K562 (cell line): ENCODE data around the gene ARMC12. TPM values are rescaled to one million over a fixed set of nuclear protein-coding genes. Genes with fewer than 3 reads are reported as not detected.

ENCODE experiments used
- ARID1B ChIP-seq: fragments of 450-650 bp; IDR thresholded peaks from 2 replicates; pipeline ENCODE4 v1.6.1; 2016; ENCODE audit warnings: antibody characterized with exemption, mild to moderate bottlenecking, inconsistent platforms
- CBFA2T3 ChIP-seq: fragments of 450-650 bp; IDR thresholded peaks from 2 replicates; pipeline ENCODE4 v1.6.1; 2017
- DPF2 ChIP-seq: fragments of 450-650 bp; IDR thresholded peaks from 2 replicates; pipeline ENCODE4 v1.6.1; 2016
- HLTF ChIP-seq: fragments of 450-650 bp; IDR thresholded peaks from 2 replicates; pipeline ENCODE4 v1.6.1; 2016
- MTA1 ChIP-seq: fragments of 450-650 bp; IDR thresholded peaks from 2 replicates; pipeline ENCODE4 v1.6.1; 2017; ENCODE audit warnings: borderline replicate concordance
- MTF1 ChIP-seq: fragments of 250-450 bp; sonication (Bioruptor Pico); IDR thresholded peaks from 2 replicates; pipeline ENCODE4 v1.9.0; 2021; ENCODE audit warnings: moderate library complexity, mild to moderate bottlenecking, inconsistent platforms, borderline replicate concordance
- RNF2 ChIP-seq: sonication (generic); IDR thresholded peaks from 2 replicates; pipeline ENCODE4 v1.6.1; 2016
- TEAD4 ChIP-seq, 2 experiments: sonication (generic) in 1 of 2; formaldehyde crosslinking in 1 of 2; IDR thresholded peaks; 2 replicates each; pipeline versions ENCODE4 v1.6.1 to v1.8.0; 2012 to 2022; ENCODE audit warnings: borderline replicate concordance in 1 of 2, inconsistent platforms in 1 of 2, low read length in 1 of 2, mild to moderate bottlenecking in 1 of 2, missing genetic modification reagents in 1 of 2
- TFAM ChIP-seq: fragments of 250-450 bp; sonication (Bioruptor Pico); conservative IDR thresholded peaks from 2 replicates; pipeline ENCODE4 v1.5.0; 2021; ENCODE audit warnings: mild to moderate bottlenecking, moderate library complexity
- ZNF224 ChIP-seq: sonication (generic); formaldehyde crosslinking; IDR thresholded peaks from 2 replicates; pipeline ENCODE4 v1.8.0; 2022; ENCODE audit warnings: mild to moderate bottlenecking, missing genetic modification reagents
- ZNF583 ChIP-seq: fragments of 250-450 bp; sonication (Bioruptor Pico); IDR thresholded peaks from 2 replicates; pipeline ENCODE4 v1.4.0; 2020
- polyA plus RNA-seq, 8 experiments: library from polyadenylated mRNA; depleted of rRNA in 4 of 8; stranded (reverse) in 5 of 8; unstranded in 3 of 8; fragments of >200 nt; fragmentation: Nextera tagmentation in 2 of 8; fragmentation: Illumina TruSeq in 1 of 8; extraction: Ambion mirVana in 2 of 8; extraction: Trizol in 1 of 8; gene quantifications; 2 replicates each; pipeline versions ENCODE4 v1.2.1 to v1.2.3, GENCODE V29; 2011 to 2014; ENCODE audit warnings: inconsistent platforms in 1 of 8, missing spikeins in 1 of 8
- total RNA-seq, 7 experiments: library from RNA; depleted of rRNA in 6 of 7; stranded (reverse); fragments of >200 nt in 6 of 7; fragmentation: Illumina TruSeq in 2 of 7; extraction: Trizol in 2 of 7; gene quantifications; 2 replicates each; pipeline versions ENCODE4 v1.2.1 to v1.2.3, GENCODE V29; 2011 to 2021; ENCODE audit warnings: low replicate concordance in 1 of 7
- TF ChIP-seq, protein P1 (sequence below), 2 experiments: fragments of 450-650 bp in 1 of 2; sonication (generic) in 1 of 2; formaldehyde crosslinking; conservative IDR thresholded peaks; 2 replicates each; pipeline versions ENCODE4 v1.4.0 to v1.8.1; 2020 to 2022; ENCODE audit warnings: mild to moderate bottlenecking in 1 of 2, missing genetic modification reagents in 1 of 2
- TF ChIP-seq, protein P2 (sequence below): sonication (generic); formaldehyde crosslinking; IDR thresholded peaks from 2 replicates; pipeline ENCODE4 v1.8.0; 2023; ENCODE audit warnings: mild to moderate bottlenecking, missing genetic modification reagents
- TF ChIP-seq, protein P3 (sequence below): fragments of 250-450 bp; sonication (Bioruptor Pico); IDR thresholded peaks from 2 replicates; pipeline ENCODE4 v1.8.0; 2021; ENCODE audit warnings: borderline replicate concordance, mild to moderate bottlenecking, moderate library complexity; ENCODE audit not compliant: poor library complexity, severe bottlenecking

ARMC12 gene
- total and polyA plus RNA-seq, 9 of the 15 experiments (the other 6 are each of a cell fraction or from before 2014, with no cell fraction given): 0.09 to 0.58 (median 0.31) TPM; not detected in 3

DNA sequence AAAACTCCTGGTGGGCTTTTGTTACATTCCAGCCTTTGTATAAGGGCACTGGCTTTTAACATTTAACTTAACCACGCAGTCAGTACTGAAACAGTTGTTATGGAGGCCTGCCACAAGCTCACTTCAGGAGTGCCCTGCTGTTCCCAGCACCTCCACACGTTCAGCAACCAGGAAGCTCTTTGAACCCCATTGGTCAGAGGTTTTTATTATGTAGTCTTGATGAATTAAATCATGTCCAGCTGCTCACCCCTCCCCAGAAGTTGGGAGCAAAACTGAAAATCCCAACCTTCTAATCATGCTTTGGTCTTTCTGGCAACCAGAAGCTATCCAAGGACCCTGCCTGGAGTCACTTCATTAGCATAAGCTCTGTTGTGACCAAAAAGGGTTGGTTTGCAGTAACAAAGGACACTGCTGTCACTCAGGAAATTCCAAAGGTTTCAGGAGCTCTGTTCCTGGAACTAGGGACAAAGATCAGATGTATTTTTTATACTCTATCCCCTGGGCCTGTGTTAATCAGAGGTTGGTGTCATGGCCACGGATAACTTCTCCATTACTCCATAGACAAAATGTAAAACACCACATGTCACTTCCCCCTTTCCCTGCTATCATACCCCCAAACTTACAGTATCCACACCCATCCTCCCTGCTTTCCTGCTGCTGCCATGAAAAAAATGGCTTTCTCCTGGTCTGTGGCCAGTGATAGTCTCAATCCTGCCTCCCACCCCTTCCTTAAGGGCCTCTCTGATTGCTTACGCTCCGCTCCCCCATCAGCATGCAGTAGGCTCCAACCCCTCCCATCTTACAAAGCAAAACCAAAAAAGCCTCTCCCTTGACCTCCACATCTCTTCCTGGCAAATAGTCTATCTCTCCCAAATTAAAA lies 3.1 kb downstream of the ARMC12 start (continued):
- TF ChIP-seq, protein P1, sequence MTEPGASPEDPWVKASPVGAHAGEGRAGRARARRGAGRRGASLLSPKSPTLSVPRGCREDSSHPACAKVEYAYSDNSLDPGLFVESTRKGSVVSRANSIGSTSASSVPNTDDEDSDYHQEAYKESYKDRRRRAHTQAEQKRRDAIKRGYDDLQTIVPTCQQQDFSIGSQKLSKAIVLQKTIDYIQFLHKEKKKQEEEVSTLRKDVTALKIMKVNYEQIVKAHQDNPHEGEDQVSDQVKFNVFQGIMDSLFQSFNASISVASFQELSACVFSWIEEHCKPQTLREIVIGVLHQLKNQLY (CRISPR knock-in tag; conservative IDR thresholded peaks at IDR 0.05): no peak
- TF ChIP-seq ZNF224 (CRISPR knock-in tag) (no peak), TEAD4 (IDR thresholded peaks at IDR 0.05; ENCODE audit: low read length) (0 out of 2 replicates have a peak, but pooled peaks have one; percentile 24), TEAD4 (CRISPR knock-in tag; IDR thresholded peaks at IDR 0.05; ENCODE audit: borderline replicate concordance) (no peak), ZNF583 (CRISPR knock-in tag) (no peak), DPF2 (0 out of 2 replicates have a peak, but pooled peaks have one; percentile 16), ARID1B (peak; percentile 27; the same call in 1 of the 2 replicates), RNF2 (no peak), TFAM (CRISPR knock-in tag) (no peak), MTA1 (no peak), HLTF (no peak), MTF1 (no peak), CBFA2T3 (peak; percentile 74)
- TF ChIP-seq, protein P2, sequence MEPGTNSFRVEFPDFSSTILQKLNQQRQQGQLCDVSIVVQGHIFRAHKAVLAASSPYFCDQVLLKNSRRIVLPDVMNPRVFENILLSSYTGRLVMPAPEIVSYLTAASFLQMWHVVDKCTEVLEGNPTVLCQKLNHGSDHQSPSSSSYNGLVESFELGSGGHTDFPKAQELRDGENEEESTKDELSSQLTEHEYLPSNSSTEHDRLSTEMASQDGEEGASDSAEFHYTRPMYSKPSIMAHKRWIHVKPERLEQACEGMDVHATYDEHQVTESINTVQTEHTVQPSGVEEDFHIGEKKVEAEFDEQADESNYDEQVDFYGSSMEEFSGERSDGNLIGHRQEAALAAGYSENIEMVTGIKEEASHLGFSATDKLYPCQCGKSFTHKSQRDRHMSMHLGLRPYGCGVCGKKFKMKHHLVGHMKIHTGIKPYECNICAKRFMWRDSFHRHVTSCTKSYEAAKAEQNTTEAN (CRISPR knock-in tag): no peak
- TF ChIP-seq, protein P3, sequence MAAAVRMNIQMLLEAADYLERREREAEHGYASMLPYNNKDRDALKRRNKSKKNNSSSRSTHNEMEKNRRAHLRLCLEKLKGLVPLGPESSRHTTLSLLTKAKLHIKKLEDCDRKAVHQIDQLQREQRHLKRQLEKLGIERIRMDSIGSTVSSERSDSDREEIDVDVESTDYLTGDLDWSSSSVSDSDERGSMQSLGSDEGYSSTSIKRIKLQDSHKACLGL: no peak
- TF ChIP-seq, all 486 proteins: peak for 11
